GM21515 (cell line): ENCODE results near the gene LINC01488.

Experiments
- ATAC-seq: cut with Tn5 transposase; IDR thresholded peaks from one replicate; pipeline ENCODE4 v1.9.1; 2021; ENCODE audit not compliant: unreplicated experiment

Gene LINC01488

DNA sequence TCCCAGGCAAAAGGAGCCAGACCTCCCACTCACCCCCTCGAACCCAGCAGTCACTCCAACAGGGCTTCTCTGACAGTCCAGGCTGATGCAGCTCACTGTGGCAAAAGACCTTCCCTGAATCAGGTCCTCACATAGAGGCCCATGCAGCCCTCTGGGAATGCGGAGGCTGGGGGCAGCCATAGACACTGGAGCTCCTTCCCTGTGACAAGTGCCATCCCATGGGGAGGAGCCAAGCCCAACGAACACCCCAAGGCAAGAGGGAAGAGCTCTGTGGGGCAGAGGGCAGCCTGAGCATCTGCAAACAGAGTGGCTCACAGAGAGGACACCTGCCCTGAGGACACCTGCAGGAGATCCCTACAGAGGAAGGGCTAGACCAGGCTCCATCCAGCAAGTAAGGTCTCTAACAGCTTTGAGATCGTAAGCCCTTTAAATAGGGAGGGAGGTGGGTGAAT, at the start of gene LINC01488:
Gene LINC01488, plus strand, starts transcription at position 271 of the 452 bp plus-strand sequence.
- ATAC-seq: no peak

DNA sequence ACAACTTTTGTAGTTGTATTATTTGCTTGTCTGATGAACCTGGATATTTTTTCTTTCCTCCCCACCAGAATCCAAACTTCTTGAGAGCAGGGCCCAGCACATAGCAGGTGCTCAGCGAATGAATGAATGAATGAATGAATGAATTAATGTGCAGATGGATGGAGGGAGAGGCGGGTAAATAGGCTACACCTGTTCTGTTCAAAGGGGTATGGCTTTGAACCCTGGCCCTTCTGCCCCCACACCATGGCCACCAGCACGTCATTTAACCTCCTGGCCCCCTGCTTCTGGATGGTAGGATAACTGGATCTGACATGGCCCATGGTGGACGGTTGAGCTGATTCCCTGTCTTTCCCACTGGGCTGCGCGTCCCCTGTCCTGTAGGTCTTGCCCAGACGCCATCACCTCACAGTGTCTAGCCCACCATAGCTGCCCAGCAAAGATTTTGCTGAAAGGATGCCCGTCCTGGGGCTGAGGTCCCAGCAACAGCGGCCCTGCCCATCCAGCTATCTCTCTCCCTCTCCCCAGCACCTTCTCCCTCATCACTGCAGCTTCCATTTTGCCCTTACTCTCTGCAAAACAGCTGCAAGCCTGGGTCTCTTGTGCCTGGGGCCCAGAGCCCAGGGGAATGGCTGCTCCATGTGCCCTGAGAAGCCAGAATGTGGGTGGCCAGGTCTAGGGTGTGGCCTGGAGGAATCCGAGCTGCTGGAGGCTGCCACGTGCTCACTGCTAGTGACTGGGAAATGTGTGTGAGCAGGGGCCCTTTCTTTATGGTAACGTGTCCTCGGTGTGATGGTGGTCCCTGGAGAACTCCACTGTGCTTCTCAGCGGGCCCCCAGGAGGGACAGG, 49.3 kb upstream of the LINC01488 start:
- no peak for ATAC-seq

DNA sequence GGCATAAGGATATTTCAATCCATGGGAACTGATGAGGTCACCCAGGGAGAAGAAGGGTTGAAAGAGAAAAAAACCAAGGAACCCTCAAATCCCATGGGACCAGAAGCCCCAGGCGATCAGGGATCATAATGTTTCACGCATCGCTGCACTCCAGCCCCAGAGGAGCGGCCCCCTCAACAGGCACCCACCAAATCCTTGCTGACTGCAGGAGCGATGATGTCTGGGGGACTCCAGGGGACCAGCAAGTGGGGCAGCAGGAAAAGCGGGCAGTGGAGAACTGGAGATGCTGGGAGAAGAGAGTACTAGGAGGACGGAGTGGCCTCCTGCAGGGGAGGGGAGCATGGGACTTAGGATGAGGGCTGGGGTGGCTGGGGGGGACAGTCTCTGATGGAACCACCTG, 47.7 kb upstream of the LINC01488 start:
- ATAC-seq: no peak

DNA sequence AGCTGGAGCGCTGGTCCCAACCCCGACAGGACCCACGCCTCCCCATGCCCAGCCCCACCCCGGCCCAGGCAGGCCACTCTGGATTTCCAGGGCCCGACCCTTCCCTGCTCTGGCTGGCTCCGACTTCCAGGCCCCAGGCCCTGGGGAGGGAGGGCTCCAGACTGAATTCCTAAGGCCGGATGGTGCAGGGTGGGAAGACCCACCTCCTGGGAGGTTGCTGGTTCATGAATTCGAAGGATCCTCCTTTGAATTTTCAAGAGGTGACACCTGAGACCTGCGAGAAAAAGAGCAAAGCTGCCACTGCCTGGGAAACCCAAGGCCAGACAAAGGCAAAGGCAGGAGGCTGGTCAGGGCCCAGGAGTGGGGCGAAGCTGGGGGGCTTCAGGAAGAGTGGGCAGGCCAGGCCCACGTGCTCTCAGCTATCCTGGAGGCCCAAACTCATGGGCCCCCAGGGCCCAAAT, 47.0 kb upstream of the LINC01488 start:
- no peak for ATAC-seq

DNA sequence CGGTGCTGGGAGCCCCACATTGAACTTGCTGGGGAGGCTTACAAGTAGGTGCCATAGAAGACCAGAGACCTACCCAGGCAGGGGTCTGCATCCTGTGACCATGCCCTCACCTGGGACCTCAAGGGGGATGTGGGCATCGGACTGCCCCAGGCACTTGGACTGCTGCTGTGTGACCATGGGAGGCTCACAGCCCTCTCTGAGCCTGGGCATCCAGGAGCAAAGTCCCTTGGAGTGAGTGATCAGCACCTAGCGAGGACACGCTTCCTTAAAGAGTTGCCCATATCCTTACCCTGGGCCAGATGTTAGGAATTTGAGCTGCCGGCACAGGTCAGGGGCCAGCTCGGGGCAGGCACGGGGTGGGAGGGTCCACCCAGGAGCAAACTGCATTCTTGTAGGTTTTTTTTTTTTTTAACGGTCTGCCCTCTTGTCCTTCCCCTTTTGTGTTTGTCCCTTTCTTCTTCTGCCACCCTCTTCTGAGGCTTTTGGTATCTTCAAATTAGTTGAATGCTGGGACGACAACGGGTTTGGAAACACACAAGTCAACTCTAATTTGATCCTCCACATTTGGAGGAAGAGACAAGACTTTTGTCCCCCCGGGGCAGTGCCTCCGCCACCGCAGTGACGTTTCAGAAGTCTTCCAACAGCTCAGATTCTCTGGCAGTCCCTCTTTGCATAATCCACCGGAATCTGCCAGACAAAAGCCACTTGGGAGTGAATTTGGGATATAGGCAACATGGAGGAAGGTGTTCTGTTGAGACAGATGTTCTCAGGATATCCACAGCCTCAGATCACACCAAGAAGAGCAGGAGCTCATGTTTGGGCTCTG, 46.1 kb upstream of the LINC01488 start:
- no peak for ATAC-seq

DNA sequence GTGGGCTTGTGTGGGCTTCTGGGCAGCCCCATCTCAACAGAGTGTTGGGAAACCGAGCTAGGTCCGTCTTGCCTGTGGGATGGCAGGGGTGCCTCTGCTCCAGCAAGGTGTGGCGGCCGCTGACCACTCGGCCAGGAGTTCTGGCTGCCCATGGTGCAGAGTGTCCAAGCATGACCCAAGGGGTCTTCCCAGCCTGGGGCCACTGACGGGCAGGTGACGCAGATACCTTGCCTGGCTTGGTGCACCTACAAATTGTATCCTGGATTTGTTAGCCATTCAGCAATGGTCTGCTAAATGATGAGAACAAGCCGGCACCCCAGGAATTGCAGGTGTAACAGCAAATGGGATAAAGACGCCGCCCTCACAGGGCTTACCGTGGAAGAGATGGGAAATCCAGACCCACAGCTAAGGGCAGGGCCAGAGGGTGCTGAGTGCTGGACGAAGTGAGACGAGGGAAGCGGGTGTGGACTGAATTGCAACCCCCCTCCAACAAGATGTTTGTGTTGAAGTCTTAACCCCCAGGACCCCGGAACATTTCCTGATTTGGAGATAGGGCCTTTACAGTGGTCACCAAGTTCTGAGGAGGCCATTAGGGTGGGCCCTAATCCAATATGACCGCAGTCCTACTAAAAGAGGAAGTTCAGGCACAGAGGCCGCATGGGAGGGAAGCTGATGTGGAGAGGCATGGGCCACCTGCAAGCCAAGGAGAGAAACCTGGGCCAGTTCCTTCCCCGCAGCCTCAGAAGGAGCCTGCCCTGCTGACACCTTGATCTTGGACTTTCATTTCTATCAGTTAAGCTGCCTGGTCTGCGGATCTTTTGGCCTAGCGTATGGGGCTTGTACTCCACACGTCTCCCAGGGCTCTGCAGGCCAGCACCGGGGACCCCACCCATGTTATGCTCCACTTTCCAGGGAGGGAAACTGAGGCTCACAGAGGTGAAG, 45.2 kb upstream of the LINC01488 start:
- no peak for ATAC-seq

DNA sequence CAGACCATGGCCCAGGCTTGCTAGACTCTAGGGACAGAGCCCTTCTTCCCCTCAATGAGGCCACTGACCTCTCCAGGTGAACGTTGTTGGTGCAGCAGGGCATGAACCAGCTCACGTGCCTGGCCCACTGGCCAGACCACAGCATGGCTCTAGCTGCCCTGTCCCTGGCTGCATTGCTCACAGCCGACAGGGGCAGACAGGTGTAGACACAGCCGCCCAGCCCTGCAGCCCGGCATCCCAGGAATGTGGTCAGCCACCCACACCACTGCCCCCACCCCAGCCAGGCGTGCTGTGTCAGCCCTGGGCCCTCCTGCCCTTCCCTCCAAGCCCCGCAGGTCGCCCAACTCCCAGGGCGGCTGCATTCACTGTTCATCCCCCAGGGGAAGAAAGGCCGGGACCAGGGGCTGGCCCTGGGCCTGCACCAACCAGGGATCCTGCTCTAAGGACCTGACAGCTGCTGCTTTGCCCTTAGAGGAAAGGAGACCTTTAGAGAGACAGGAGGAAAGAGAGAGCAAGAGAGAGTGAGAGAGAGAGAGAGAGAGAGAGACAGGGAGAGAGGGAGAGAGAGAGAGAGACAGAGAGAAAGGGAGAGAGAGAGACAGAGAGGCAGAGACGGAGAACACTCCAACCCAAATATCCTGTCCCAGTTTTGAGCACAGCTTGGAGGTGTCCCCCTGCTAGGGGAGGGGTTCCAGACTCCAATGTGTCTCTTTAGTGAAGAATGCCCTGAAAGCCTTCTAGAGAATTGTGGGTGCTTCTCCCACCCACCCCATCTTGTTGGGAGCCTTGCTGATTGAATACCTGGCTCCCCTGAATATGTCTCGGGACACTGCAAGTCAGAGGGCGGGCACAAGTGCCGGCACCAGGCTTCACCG, 44.2 kb upstream of the LINC01488 start:
- no peak for ATAC-seq

DNA sequence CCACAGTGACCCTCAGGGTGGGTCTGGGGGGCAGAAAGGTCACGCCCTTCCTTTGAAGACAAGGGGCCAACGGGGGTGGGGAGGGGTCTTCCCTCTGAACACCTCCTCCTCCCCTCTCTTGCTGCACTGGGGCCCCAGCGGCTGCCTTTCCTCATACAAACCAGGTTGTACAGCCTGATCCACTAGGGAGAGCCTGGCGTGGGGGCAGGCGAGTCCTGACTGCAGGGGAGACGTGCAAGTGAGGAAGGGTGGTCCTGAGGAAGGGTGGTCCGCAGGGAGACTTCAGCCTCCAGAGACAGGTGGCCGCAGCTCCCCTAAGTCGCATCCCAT, 43.6 kb upstream of the LINC01488 start:
- ATAC-seq: no peak

DNA sequence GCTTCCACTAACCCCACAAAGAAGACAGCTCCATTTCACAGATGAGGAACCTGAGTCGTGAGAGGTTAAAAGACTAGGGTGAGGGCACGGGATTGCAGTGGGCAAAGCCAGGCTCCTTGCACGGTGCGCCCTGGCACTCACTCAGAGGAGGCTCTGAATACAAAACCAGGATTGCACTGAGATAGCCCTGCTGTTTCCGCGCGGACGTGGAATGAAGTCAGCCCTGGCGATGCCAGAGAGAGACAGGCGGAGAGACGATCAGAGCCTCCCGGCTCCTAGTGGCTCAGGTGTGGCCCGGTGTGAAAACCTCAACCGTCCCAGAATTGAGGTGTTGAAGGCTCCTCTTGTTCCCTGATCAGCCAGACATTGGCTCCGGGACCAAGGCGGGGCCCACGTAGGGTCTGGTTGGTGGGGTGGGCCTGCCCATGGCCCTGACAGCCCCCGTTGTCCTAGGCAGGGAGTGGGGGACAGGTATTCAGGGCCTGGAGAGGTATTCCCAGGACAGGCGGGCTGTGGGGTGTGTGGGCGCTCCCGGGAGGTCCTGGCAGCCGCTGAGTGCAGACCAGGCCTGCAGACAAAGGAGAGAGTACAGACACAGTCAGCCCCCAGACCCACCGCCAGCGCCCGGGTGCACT, 43.1 kb upstream of the LINC01488 start:
- no peak for ATAC-seq

DNA sequence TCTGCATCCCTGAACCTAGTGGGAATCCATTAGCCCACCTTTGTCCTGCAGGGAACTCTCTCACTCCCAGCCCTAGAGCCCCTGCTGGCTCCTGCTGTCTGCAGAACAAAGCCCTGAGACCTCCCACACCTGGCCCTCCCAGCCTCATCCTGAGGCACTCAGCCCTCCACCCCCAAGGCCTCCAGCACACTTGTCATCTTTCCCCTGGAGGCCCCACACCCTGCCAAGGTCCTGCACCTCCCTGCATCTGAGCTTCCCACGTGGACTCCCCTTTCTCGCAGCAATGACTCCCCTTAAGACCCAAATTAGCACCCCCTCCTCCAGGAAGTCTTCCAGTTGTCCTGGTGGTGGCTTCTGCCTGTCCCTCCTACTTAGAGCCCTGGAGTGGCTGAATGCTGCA, 42.3 kb upstream of the LINC01488 start:
- no peak for ATAC-seq

DNA sequence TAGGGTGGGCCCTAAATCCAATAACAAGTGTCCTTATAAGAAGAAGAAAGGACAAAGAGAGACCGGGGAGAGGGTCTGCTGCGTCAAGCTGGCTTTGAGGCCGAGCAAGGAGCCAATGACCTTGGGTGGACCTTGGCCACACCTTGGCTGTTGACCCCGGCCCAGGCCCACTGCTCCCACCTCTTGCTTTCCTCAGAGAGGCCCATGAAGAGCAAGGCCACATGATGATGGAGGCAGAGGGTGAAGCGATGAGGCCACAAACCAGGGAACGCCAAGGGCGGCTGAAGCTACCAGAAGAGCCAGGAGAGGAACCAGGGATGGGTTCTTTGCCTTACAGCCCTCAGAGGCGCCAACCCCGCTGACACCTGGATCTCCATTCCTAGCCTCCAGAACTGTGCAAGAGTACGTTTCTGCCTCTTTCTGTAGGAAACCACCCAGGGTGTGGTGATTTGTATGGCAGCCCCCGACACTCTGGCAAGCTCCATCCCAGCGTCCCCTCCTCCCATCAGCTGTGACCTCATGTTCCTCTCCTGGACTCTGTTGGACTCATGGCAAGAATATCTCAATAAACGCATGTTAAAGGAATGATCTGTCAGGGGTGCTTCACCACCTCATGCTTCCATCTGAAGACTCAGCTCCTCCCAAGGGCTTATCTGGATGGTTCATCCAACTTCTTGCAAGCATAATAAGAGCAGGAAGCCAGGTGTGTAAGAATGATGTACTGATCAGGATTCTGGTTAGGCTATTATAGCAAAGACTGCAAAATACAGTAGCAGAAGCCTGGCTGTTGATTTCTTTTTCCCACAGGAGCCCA, 41.6 kb upstream of the LINC01488 start:
- ATAC-seq: no peak

DNA sequence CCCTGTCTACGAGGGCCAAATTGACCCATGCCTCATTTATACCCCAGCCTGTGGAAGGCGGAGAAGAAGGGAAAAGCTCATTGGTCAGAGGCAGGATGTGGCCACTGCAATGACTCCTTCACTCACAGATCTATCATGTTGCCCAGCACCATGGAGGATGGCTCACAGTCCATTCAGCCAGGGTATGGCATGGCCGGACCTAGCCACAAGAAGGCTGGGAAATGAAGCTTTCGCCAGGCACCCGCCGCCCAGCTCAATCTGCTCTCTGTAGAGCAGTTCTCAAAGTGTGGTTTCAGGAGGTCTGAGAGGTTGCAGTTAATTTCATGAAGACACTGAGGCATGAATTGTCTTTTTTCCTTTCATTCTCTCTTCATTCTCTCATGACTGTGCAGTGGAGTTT, 40.6 kb upstream of the LINC01488 start:
- ATAC-seq: no peak

DNA sequence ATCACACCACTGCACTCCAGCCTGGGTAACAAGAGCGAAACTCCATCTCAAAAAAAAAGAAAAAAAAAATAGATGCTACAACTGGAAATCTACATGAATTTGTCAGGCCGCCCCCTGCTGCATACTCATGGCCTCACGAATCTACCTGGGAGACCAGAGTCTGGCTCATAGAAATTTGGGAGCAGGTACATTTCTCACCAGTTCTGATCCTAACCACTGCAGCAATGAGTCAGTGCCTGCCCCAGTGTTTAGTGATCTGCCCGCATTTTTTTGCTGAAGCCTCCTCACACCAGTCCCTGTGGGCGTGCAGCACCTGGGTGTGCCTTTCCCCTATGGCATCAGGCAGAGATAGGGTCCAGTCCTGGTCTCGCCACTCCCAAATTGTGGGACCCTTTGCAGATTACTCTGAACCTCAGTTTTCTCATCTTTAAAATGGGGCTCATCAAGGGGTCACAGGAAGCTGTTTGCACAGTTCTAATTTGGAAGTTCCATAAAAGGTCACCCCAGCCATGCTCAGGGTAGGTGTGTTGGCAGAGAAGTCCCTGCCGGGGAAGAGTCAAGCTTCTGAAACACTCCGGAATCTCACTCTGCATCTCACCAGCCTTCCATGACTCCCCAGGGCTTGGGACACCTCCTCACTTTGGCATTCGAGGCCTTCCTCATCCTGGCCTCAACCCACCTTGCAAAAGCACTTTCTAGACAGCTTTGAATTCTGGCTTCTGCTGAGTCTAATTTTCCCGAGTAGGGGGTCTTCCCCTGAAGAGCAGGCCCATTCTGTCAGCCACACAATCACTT, 39.3 kb upstream of the LINC01488 start:
- no peak for ATAC-seq

DNA sequence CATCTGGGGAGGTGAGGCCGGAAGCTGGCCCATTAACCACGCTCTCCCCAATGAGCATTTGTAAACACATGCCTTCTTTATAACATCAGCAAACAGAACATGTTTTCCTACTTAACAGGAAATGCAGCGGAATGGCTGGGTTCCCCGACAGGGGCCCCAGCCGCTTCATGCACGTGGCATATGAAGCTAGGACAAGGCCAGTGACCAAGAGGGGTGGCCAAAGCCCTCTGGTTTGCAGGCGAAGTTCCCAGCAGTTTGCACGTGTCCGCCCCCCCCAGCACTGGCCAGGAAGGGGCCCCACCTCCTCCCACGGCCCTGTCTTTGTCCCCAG, 38.7 kb upstream of the LINC01488 start:
- no peak for ATAC-seq

DNA sequence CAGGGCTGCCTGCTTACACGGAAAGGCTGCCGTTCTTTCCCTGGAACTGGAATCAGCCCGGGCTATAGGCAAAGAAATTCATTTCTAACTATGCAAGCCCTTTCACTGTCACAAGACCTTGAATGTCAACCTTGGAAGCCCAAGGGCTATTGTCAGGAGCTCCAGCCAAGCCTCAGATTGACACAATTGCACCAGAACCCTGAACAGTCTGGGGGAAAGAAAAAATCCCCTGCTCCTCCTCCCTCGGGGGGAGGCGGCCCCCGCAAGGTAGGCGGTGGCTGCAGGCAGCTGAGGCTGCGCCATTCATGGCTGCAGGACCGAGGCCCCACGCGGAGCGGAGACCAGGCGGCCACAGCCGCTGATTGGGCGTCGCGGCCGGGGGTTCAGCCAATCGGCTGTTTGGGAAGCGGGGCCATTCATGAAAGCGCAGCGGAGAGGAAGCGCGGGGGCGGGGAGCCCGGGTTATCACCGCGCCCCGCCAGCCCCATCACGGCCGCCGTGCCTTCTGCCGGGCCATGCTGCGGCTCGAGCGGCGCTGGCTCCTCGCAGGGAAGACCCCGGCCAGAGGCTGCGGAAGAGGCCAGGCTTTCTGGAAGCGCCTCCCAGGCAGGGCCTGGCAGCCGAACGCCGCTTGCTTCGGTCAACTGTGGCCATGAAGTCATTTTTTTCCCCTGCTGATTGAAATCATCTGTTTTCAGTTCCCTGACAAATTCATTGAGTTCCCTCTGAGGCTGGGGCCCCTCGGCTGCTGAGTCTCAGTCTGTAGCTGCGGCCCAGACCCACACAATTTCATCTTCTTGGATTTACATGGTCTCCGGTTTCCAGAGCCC, 38.1 kb upstream of the LINC01488 start:
- peak; percentile 85 for ATAC-seq

DNA sequence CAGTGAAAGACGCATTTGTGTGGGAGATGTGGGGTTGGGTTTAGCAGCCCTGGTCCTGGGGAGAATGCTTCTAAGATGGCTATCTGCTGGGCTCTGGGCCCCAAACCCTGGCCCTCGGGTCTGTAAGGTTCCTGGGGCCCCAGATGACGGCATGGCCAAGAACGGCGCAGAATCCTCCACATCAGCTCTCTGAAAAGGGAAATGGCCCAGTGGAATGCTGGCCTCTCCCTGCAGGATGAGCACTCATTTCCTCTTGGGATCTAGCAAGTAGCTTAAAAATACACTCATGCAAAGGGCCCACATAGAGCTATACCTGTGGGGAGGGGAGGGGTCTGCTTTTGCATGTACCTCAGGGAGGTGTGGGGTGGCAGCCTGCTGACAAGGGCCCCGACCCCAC, 37.5 kb upstream of the LINC01488 start:
- no peak for ATAC-seq
